ENCODE measurements around the gene MTTP. TPM values are rescaled to one million over a fixed set of nuclear protein-coding genes. Genes with fewer than 3 reads are reported as not detected.

Gene MTTP
- total RNA-seq, 2 donors from 2014 or later, result 0.11 to 0.42 TPM

DNA sequence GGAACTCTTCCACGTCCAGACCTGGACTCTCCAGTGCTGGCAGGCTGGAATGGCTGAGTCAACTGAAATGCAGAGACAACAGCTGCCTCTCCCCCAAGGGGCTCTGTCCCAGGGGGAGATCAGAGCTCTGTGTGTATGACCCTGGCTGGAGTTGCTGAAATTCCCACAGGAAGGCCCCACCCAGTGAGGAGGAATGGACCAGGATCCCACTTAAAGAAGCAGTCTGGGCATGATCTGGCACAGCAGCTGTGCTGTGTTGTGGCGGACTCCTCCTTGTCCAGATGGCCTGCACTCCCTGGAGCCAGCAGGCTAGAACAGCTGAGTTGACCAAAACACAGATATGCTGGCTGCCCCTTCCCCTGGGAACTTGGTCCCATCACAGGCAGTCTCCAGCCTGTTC, 38.4 kb upstream of the MTTP start:
- H3K4me1 ChIP-seq (ENCODE audit: control insufficient read depth, insufficient read depth, low read length), result peaks cover 5% of the 10 kb centered on the region
- no peak overlapping the region for H3K9ac ChIP-seq (ENCODE audit: extremely low read depth, low read length, poor library complexity, severe bottlenecking)
- no peaks in the 10 kb centered on the region for H3K36me3 ChIP-seq (ENCODE audit: control insufficient read depth, insufficient read depth, low read length)
- Mint-ChIP-seq H3K27me3 (ENCODE audit: insufficient read depth) (no peaks in the 10 kb centered on the region), H3K9me3 (peaks cover 5% of the 10 kb centered on the region), H3K4me1 (peaks cover 15% of the 10 kb centered on the region), H3K36me3 (ENCODE audit: low read depth) (no peaks in the 10 kb centered on the region), H3K27ac (no peak overlapping the region), H3K4me3 (no peak overlapping the region)
- H3K9me3 ChIP-seq (ENCODE audit: control insufficient read depth, low read length), result no peaks in the 10 kb centered on the region
- TF ChIP-seq, protein P1, sequence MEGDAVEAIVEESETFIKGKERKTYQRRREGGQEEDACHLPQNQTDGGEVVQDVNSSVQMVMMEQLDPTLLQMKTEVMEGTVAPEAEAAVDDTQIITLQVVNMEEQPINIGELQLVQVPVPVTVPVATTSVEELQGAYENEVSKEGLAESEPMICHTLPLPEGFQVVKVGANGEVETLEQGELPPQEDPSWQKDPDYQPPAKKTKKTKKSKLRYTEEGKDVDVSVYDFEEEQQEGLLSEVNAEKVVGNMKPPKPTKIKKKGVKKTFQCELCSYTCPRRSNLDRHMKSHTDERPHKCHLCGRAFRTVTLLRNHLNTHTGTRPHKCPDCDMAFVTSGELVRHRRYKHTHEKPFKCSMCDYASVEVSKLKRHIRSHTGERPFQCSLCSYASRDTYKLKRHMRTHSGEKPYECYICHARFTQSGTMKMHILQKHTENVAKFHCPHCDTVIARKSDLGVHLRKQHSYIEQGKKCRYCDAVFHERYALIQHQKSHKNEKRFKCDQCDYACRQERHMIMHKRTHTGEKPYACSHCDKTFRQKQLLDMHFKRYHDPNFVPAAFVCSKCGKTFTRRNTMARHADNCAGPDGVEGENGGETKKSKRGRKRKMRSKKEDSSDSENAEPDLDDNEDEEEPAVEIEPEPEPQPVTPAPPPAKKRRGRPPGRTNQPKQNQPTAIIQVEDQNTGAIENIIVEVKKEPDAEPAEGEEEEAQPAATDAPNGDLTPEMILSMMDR (conservative IDR thresholded peaks at IDR 0.05), result no peak
- H3K27me3 ChIP-seq (ENCODE audit: control insufficient read depth, insufficient read depth, low read length, poor library complexity, severe bottlenecking), result no peaks in the 10 kb centered on the region
- no peak overlapping the region for H3K4me3 ChIP-seq (ENCODE audit: low read length)
- no peak for DNase-seq
- WGBS, 2 experiments (ENCODE audit: insufficient coverage in 1 of 2, insufficient read length in 1 of 2), result 45% methylated on average over 2 of the region's 2 CpGs; no CpG with 5 or more reads in 1 of the 2 experiments
- no peak overlapping the region for H3K27ac ChIP-seq (ENCODE audit: low read depth, low read length)

DNA sequence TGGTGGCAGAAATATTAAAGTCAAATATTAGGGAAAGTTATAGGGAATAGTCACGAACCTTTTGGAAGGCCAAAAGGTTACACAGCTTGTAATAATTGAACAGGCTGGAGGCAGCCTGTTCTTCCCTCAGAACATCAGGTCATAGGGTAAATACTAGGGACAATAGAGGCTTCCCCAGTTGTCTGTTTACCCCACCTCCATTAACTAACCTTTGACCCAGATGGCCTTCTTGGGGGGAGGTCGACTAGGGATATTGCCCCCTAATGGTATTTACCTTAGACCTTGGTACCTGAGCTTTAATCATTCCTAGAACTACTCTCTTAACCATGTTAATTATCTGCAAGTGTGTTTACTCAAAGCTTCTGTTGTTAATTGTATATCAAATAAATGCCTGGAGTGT, 37.8 kb upstream of the MTTP start:
- H3K36me3 ChIP-seq (ENCODE audit: control insufficient read depth, insufficient read depth, low read length), result no peaks in the 10 kb centered on the region
- no peaks in the 10 kb centered on the region for H3K27me3 ChIP-seq (ENCODE audit: control insufficient read depth, insufficient read depth, low read length, poor library complexity, severe bottlenecking)
- H3K9me3 ChIP-seq (ENCODE audit: control insufficient read depth, low read length), result no peaks in the 10 kb centered on the region
- TF ChIP-seq, protein P1 (conservative IDR thresholded peaks at IDR 0.05), result no peak
- no peaks in the 10 kb centered on the region for H3K27me3 Mint-ChIP-seq (ENCODE audit: insufficient read depth)
- no peak overlapping the region for H3K9ac ChIP-seq (ENCODE audit: extremely low read depth, low read length, poor library complexity, severe bottlenecking)
- no peak overlapping the region for H3K4me3 ChIP-seq (ENCODE audit: low read length)
- no peaks in the 10 kb centered on the region for H3K36me3 Mint-ChIP-seq (ENCODE audit: low read depth)
- no peak overlapping the region for H3K4me3 Mint-ChIP-seq
- no peak overlapping the region for H3K27ac Mint-ChIP-seq
- peaks cover 5% of the 10 kb centered on the region for H3K9me3 Mint-ChIP-seq
- WGBS, 2 experiments (ENCODE audit: insufficient coverage in 1 of 2, insufficient read length in 1 of 2), result 91 to 95% methylated on average over 2 of the region's 2 CpGs
- H3K27ac ChIP-seq (ENCODE audit: low read depth, low read length), result no peak overlapping the region
- H3K4me1 Mint-ChIP-seq, result peaks cover 15% of the 10 kb centered on the region
- DNase-seq, result no peak
- peaks cover 5% of the 10 kb centered on the region for H3K4me1 ChIP-seq (ENCODE audit: control insufficient read depth, insufficient read depth, low read length)

DNA sequence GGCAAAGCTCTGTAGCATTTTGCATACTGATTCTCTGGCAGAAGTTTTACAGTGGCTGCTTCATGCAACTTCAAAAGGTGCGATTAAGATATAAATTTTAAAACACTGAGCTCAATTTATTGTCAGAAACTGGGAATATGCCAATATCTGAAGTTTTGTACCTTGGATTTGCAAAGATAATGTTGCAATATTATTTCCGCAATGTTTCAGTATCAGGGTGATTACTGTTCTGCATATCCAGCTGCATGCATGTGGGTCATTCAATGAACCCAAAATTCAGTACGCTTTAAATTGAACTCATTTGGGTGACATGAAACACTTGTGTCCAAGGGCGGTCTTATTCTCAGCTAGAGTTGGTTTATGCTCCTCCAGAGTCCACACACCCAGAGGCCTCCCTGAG, 37.0 kb upstream of the MTTP start:
- DNase-seq, result no peak
- Mint-ChIP-seq H3K27ac (no peak overlapping the region), H3K27me3 (ENCODE audit: insufficient read depth) (no peaks in the 10 kb centered on the region), H3K4me1 (peaks cover 15% of the 10 kb centered on the region), H3K36me3 (ENCODE audit: low read depth) (no peaks in the 10 kb centered on the region), H3K4me3 (no peak overlapping the region), H3K9me3 (peaks cover 5% of the 10 kb centered on the region)
- no peaks in the 10 kb centered on the region for H3K36me3 ChIP-seq (ENCODE audit: control insufficient read depth, insufficient read depth, low read length)
- no peaks in the 10 kb centered on the region for H3K9me3 ChIP-seq (ENCODE audit: control insufficient read depth, low read length)
- H3K27me3 ChIP-seq (ENCODE audit: control insufficient read depth, insufficient read depth, low read length, poor library complexity, severe bottlenecking), result no peaks in the 10 kb centered on the region
- peaks cover 5% of the 10 kb centered on the region for H3K4me1 ChIP-seq (ENCODE audit: control insufficient read depth, insufficient read depth, low read length)
- TF ChIP-seq, protein P1 (conservative IDR thresholded peaks at IDR 0.05), result no peak
- no peak overlapping the region for H3K27ac ChIP-seq (ENCODE audit: low read depth, low read length)
- no peak overlapping the region for H3K4me3 ChIP-seq (ENCODE audit: low read length)
- no peak overlapping the region for H3K9ac ChIP-seq (ENCODE audit: extremely low read depth, low read length, poor library complexity, severe bottlenecking)
- WGBS, 2 experiments (ENCODE audit: insufficient coverage in 1 of 2, insufficient read length in 1 of 2), result 69 to 73% methylated on average over 4 of the region's 4 CpGs

Measured in endodermal cell (in vitro differentiated cells).